OCI-LY7 (cell line): ENCODE results near the gene RIMBP2. TPM values are rescaled to one million over a fixed set of nuclear protein-coding genes. Genes with fewer than 3 reads are reported as not detected.

Experiments
- BruUV-seq: library from RNA; stranded (reverse); fragments of 400-500 nt; replicated peaks from 2 replicates; lab custom pipeline; 2021; lab: Mats Ljungman, UMichigan
- CTCF ChIA-PET: fragments of 300-600 bp; sonication (Branson Sonifier 250); formaldehyde crosslinking; loops from one replicate; lab custom pipeline; 2022; ENCODE audit warnings: antibody characterized with exemption; ENCODE audit not compliant: unreplicated experiment; lab: Charles Lee
- POLR2A ChIA-PET: fragments of 300-600 bp; sonication (Branson Sonifier 250); formaldehyde crosslinking; loops from one replicate; lab custom pipeline; 2022; ENCODE audit warnings: antibody characterized with exemption; lab: Charles Lee
- DNase-seq: peaks from one replicate; pipeline ENCODE4 v3.0.0-alpha.2; 2015; ENCODE audit warnings: low spot score
- H2AFZ ChIP-seq: fragments of 200-600 bp; sonication (generic), shearing (Covaris generic); 2 replicates; pipeline ENCODE4 v1.6.1; 2014; ENCODE audit warnings: mild to moderate bottlenecking, antibody characterized with exemption, low read length, moderate library complexity
- H3K27ac ChIP-seq: fragments of 200-600 bp; sonication (generic); 2 replicates; pipeline ENCODE4 v1.5.1; 2014; ENCODE audit warnings: mixed run types, low read depth, mild to moderate bottlenecking, moderate library complexity, low read length, inconsistent platforms; ENCODE audit not compliant: poor library complexity, severe bottlenecking
- H3K36me3 ChIP-seq: fragments of 200-600 bp; sonication (generic); 2 replicates; pipeline ENCODE4 v1.6.1; 2014; ENCODE audit warnings: mild to moderate bottlenecking, antibody characterized with exemption, low read length, moderate library complexity, mixed read lengths; ENCODE audit not compliant: insufficient read depth
- H3K4me1 ChIP-seq: fragments of 200-600 bp; sonication (generic); 2 replicates; pipeline ENCODE4 v1.5.1; 2014; ENCODE audit warnings: mild to moderate bottlenecking, low read length; ENCODE audit not compliant: insufficient read depth, poor library complexity, severe bottlenecking
- H3K4me2 ChIP-seq: fragments of 200-600 bp; sonication (generic); 2 replicates; pipeline ENCODE4 v1.6.1; 2014; ENCODE audit warnings: mild to moderate bottlenecking, low read length
- H3K4me3 ChIP-seq: fragments of 200-600 bp; sonication (generic); 2 replicates; pipeline ENCODE4 v1.5.1; 2014; ENCODE audit warnings: mild to moderate bottlenecking, low read depth, low read length; ENCODE audit not compliant: poor library complexity, severe bottlenecking
- H3K79me2 ChIP-seq: fragments of 200-600 bp; sonication (generic); 2 replicates; pipeline ENCODE4 v1.6.1; 2016; ENCODE audit warnings: low read depth, mild to moderate bottlenecking, low read length, moderate library complexity, mixed read lengths; ENCODE audit not compliant: insufficient read depth
- H3K9me2 ChIP-seq: fragments of 200-600 bp; sonication (generic); 2 replicates; pipeline ENCODE4 v1.6.1; 2016; ENCODE audit warnings: mild to moderate bottlenecking, low read length, mixed read lengths; ENCODE audit not compliant: insufficient read depth
- H3K9me3 ChIP-seq: fragments of 200-600 bp; sonication (generic); 2 replicates; pipeline ENCODE4 v1.6.1; 2014; ENCODE audit warnings: mild to moderate bottlenecking, mixed run types, low read length, mixed read lengths
- H4K20me1 ChIP-seq: fragments of 200-600 bp; sonication (generic); 2 replicates; pipeline ENCODE4 v1.6.1; 2014; ENCODE audit warnings: mild to moderate bottlenecking, antibody characterized with exemption, low read length, moderate library complexity, mixed read lengths; ENCODE audit not compliant: insufficient read depth
- EZH2phosphoT487 ChIP-seq: fragments of 200-600 bp; sonication (generic); IDR thresholded peaks from 2 replicates; pipeline ENCODE4 v1.6.1; 2018; ENCODE audit warnings: low read depth, borderline replicate concordance, mild to moderate bottlenecking, mixed run types, antibody characterized with exemption, low read length, moderate library complexity, mixed read lengths
- intact Hi-C: fragments of 100-400 bp; cut with micrococcal nuclease; formaldehyde crosslinking; loops from one replicate; pipeline ENCODE4 v1.10.0; 2022; ENCODE audit not compliant: unreplicated experiment
- total RNA-seq, 2 experiments: library from RNA; depleted of rRNA in 1 of 2; stranded (reverse); fragments of >200 nt in 1 of 2; shearing (Covaris generic) in 1 of 2; gene quantifications; 2 replicates each; pipeline ENCODE4 v1.2.3, GENCODE V29; 2014 to 2022
- TF ChIP-seq, protein P1 (sequence below): fragments of 200-600 bp; sonication (generic); conservative IDR thresholded peaks from 2 replicates; pipeline ENCODE4 v1.5.1; 2014; ENCODE audit warnings: mild to moderate bottlenecking, antibody characterized with exemption, low read length, moderate library complexity, mixed read lengths

RIMBP2 gene
- total RNA-seq, 2 experiments from 2014 or later, result not detected

DNA sequence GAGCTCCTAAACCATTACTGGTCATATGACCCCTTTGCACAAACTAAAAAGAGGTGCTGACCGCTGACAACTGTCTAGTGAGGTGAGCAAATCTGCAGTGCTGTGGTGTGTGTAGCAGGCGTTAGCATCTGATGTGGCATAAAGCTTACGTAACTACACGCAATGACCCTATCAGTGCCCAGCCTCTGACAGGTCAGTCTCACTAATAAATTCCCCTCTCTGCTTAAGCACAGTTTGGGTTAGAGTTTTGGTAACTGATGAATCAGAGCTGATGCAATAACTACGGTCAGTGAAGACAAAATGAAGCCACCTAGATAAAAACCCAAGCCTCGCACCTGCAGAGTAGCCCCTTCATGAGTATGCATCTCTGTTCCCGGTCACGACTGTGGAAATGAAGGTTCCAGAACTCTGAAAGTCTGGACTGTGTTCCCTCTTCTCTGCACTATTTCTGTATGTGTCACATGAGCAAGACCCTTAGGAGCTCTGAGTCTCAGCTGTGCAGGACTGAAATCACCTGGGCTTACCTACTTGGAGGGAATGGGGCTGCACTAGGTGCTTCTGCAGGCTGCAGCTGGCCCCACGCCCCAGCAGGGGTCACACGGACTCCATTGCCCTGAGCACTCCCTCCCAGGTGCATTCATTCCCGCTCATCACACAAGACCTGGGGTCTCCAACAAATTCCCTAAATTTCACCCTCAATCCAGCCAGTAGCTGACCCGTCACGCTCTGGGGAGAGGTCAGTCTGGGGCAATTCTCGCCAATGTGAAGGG lies 54.4 kb downstream of the RIMBP2 start:
- Histone ChIP-seq H3K4me2 (no peak overlapping the region), H3K4me3 (no peak overlapping the region), H3K4me1 (no peaks in the 10 kb centered on the region), H3K27ac (no peak overlapping the region), H4K20me1 (no peaks in the 10 kb centered on the region), H3K36me3 (no peaks in the 10 kb centered on the region), H3K79me2 (no peaks in the 10 kb centered on the region), H3K9me3 (no peaks in the 10 kb centered on the region), H3K9me2 (no peaks in the 10 kb centered on the region), H2AFZ (no peak overlapping the region)
- POLR2A ChIA-PET, result no interaction called here
- CTCF ChIA-PET, result no interaction called here
- TF ChIP-seq, protein P1, sequence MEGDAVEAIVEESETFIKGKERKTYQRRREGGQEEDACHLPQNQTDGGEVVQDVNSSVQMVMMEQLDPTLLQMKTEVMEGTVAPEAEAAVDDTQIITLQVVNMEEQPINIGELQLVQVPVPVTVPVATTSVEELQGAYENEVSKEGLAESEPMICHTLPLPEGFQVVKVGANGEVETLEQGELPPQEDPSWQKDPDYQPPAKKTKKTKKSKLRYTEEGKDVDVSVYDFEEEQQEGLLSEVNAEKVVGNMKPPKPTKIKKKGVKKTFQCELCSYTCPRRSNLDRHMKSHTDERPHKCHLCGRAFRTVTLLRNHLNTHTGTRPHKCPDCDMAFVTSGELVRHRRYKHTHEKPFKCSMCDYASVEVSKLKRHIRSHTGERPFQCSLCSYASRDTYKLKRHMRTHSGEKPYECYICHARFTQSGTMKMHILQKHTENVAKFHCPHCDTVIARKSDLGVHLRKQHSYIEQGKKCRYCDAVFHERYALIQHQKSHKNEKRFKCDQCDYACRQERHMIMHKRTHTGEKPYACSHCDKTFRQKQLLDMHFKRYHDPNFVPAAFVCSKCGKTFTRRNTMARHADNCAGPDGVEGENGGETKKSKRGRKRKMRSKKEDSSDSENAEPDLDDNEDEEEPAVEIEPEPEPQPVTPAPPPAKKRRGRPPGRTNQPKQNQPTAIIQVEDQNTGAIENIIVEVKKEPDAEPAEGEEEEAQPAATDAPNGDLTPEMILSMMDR, result 0 out of 2 replicates have a peak, but pooled peaks have one; percentile 30
- no peak for TF ChIP-seq EZH2phosphoT487
- intact Hi-C loops, result no loop called here
- BruUV-seq, result no TSS peak
- DNase-seq, result no peak

GRCh38 chr12:130661059-130661458 lies 55.0 kb downstream of the RIMBP2 start:
- Histone ChIP-seq H3K4me2 (no peak overlapping the region), H3K9me2 (no peaks in the 10 kb centered on the region), H3K4me1 (no peaks in the 10 kb centered on the region), H3K27ac (no peak overlapping the region), H4K20me1 (no peaks in the 10 kb centered on the region), H3K79me2 (no peaks in the 10 kb centered on the region), H3K36me3 (no peaks in the 10 kb centered on the region), H2AFZ (no peak overlapping the region), H3K4me3 (no peak overlapping the region), H3K9me3 (no peaks in the 10 kb centered on the region)
- DNase-seq, result no peak
- no TSS peak for BruUV-seq
- POLR2A ChIA-PET, result no interaction called here
- CTCF ChIA-PET, result no interaction called here
- intact Hi-C loops, result no loop called here
- TF ChIP-seq, protein P1, result no peak
- TF ChIP-seq EZH2phosphoT487, result no peak
